Limb (tissue), 2 donors: ENCODE results near the gene PPL.

Experiments used
- DNase-seq, 2 donors: peaks; one replicate each; pipeline ENCODE4 v3.0.0-alpha.2; 2016; ENCODE audit errors: extremely low spot score in 2 of 2

PPL gene

GRCh38 chr16:4888428-4889135 is 48.4 kb downstream of the PPL start:
- no peak for DNase-seq

- no peak for DNase-seq
Measured at GRCh38 chr16:4886151-4886550, 50.8 kb downstream of the PPL start.

- DNase-seq: no peak
Measured at GRCh38 chr16:4884972-4885874, 51.7 kb downstream of the PPL start.

- DNase-seq: no peak
Measured at GRCh38 chr16:4884209-4884608, 52.7 kb downstream of the PPL start.

- no peak for DNase-seq
Measured at GRCh38 chr16:4883501-4883900, 53.4 kb downstream of the PPL start.

GRCh38 chr16:4882633-4883285 is 54.2 kb downstream of the PPL start:
- peak in 1 of 2 donors; percentile 4 for DNase-seq

- peak; percentile 51 to 72 for DNase-seq
Measured at GRCh38 chr16:4882000-4882632, 54.8 kb downstream of the PPL start.

- no peak for DNase-seq
Measured at GRCh38 chr16:4880006-4880580, 56.9 kb downstream of the PPL start.

GRCh38 chr16:4879049-4879448 is 57.9 kb downstream of the PPL start:
- DNase-seq: no peak

- no peak for DNase-seq
Measured at GRCh38 chr16:4877380-4877685, 59.6 kb downstream of the PPL start.

GRCh38 chr16:4876646-4877379 is 60.1 kb downstream of the PPL start:
- DNase-seq: no peak

- DNase-seq: no peak
Measured at GRCh38 chr16:4874666-4875065, 62.3 kb downstream of the PPL start.

GRCh38 chr16:4873091-4873490 is 63.9 kb downstream of the PPL start:
- DNase-seq: no peak

GRCh38 chr16:4871071-4871470 is 65.9 kb downstream of the PPL start:
- DNase-seq: no peak

- DNase-seq: no peak
Measured at GRCh38 chr16:4870138-4870671, 66.7 kb downstream of the PPL start.

GRCh38 chr16:4869147-4869805 is 67.7 kb downstream of the PPL start:
- DNase-seq: no peak

- DNase-seq: no peak
Measured at GRCh38 chr16:4868535-4868934, 68.4 kb downstream of the PPL start.

- no peak for DNase-seq
Measured at GRCh38 chr16:4868026-4868425, 68.9 kb downstream of the PPL start.

GRCh38 chr16:4866586-4866985 is 70.4 kb downstream of the PPL start:
- DNase-seq: no peak

GRCh38 chr16:4865231-4865860 is 71.6 kb downstream of the PPL start:
- DNase-seq: no peak
